Adrenal gland (tissue), 12 donors: ENCODE data around the gene CREB5. TPM values are rescaled to one million over a fixed set of nuclear protein-coding genes. Genes with fewer than 3 reads are reported as not detected.

Source experiments
- DNase-seq, 7 donors: peaks; one replicate each; pipeline ENCODE4 v3.0.0-alpha.2; 2019 to 2020
- H3K27ac ChIP-seq, 5 donors: fragments of 200-600 bp; sonication (generic) in 4 of 5; 1 replicate in 3 of 5; 2 replicates in 2 of 5; pipeline versions ENCODE4 v1.5.1 to v1.8.0; 2016 to 2020; ENCODE audit warnings: mild to moderate bottlenecking in 1 of 5
- H3K27me3 ChIP-seq: fragments of 200-600 bp; 2 replicates; pipeline ENCODE4 v1.8.0; 2021
- H3K36me3 ChIP-seq, 2 donors: fragments of 200-600 bp; replicated peaks in 1 of 2; 1 replicate in 1 of 2; 2 replicates in 1 of 2; pipeline versions ENCODE4 v1.5.1 to v1.8.0; 2018 to 2022
- H3K4me1 ChIP-seq, 2 donors: fragments of 200-600 bp; replicated peaks in 1 of 2; 1 replicate in 1 of 2; 2 replicates in 1 of 2; pipeline versions ENCODE4 v1.5.1 to v1.8.0; 2018 to 2021
- H3K4me3 ChIP-seq, 4 donors: fragments of 200-600 bp; sonication (generic) in 3 of 4; one replicate each; pipeline ENCODE4 v1.5.1; 2016 to 2018
- H3K9me3 ChIP-seq, 3 donors: fragments of 200-600 bp; sonication (generic) in 1 of 3; replicated peaks in 1 of 3; 1 replicate in 2 of 3; 2 replicates in 1 of 3; pipeline versions ENCODE4 v1.5.1 to v1.8.0; 2016 to 2021
- POLR2A ChIP-seq, 2 donors: fragments of 450-650 bp; IDR thresholded peaks; one replicate each; pipeline ENCODE4 v1.6.1; 2017; ENCODE audit warnings: antibody characterized with exemption in 2 of 2, mild to moderate bottlenecking in 2 of 2, moderate library complexity in 1 of 2
- WGBS, 4 donors: extraction: QIAGEN DNeasy Blood & Tissue Kit in 2 of 4; methylation state at CpG; one replicate each; pipeline versions ENCODE4 v1.1.5 to v1.1.7; 2013 to 2017; 5-methylcytosine and 5-hydroxymethylcytosine counted together
- intact Hi-C, 2 donors: fragments of 100-400 bp; cut with DNase I; formaldehyde crosslinking; loops; one replicate each; pipeline versions ENCODE4 v1.14.1 to v1.15.0; 2022 to 2023
- polyA plus RNA-seq, 3 donors: library from polyadenylated mRNA; stranded (reverse); fragments of 200-250 nt in 2 of 3; fragments of 350-450 nt in 1 of 3; fragmentation: Illumina TruSeq in 1 of 3; extraction: RNeasy Lipid Tissue Mini Kit (QIAGEN cat#74804) in 1 of 3; gene quantifications; one replicate each; pipeline ENCODE4 v1.2.3, GENCODE V29; 2013 to 2014
- total RNA-seq, 9 donors: library from RNA; depleted of rRNA in 4 of 9; stranded (reverse); fragments of >200 nt in 4 of 9; fragments of 120-200 nt in 1 of 9; fragmentation: NEBNext Ultra II Directional in 1 of 9; extraction: Animal tissue kit (Norgen Biotek cat#: 25700) in 1 of 9; gene quantifications; one replicate each; pipeline versions ENCODE4 v1.1.0 to v1.2.4, GENCODE V29; 2013 to 2023
- TF ChIP-seq, protein P1 (sequence below), 6 experiments: fragments of 450-650 bp in 4 of 6; fragments of 200-600 bp in 2 of 6; sonication (generic) in 1 of 6; IDR thresholded peaks; 1 replicate in 5 of 6; 2 replicates in 1 of 6; pipeline versions ENCODE4 v1.5.1 to v1.8.0; 2016 to 2021; ENCODE audit warnings: antibody characterized with exemption in 6 of 6, mild to moderate bottlenecking in 2 of 6, moderate library complexity in 1 of 6
- donor health status: healthy with polysubstance abuse.
- donor health status: Bipolar disorder and iron deficiency.
- donor health status: DM: yes; HTN: yes; CAD: no.
- donor health status: DM: no; HTN: no; CAD: no.
- donor health status: DM: no; HTN: no; CAD: no.
- donor health status: DM: yes; HTN: yes; CAD: no.

CREB5 gene
- total and polyA plus RNA-seq, 12 donors = 0.69 to 5.4 (median 1.3) TPM

DNA sequence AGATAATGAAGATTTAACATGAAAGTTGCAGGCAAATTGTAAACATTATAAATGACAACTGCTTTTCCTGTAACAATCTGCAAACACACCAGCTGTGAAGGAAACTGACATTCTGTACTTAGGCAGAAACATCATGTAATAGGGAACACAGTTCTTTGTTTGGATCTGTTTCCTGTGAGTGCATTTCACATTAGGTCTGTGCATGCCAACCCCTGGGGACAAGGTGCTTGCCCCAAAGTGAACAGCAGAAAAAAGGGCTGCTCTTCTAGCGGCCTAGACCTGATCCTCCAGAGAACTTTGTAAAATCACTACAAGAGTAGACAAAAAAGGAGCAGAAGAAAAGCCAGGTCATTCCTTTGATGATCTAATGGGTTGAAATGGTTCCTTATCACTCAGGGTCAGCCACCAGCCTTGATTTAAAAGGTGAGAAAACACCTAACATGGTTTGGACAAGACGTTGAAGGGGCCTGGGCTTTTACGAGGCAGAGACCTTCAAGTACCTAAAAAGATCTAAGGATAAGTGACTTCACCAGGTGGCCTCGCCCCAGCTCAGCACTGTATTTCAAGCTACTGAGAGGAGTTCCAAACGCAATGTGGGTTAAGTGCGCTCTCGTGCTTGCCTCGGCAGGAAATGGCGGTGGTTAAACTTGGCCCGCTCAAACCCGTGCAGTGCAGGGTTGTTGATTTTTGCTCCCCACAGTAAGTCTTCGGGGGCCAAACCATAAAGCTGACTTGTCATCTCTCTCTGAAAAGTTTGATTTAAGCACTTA lies 249.7 kb downstream of the CREB5 start:
- TF ChIP-seq POLR2A (IDR thresholded peaks at IDR 0.05) = no peak
- TF ChIP-seq, protein P1, sequence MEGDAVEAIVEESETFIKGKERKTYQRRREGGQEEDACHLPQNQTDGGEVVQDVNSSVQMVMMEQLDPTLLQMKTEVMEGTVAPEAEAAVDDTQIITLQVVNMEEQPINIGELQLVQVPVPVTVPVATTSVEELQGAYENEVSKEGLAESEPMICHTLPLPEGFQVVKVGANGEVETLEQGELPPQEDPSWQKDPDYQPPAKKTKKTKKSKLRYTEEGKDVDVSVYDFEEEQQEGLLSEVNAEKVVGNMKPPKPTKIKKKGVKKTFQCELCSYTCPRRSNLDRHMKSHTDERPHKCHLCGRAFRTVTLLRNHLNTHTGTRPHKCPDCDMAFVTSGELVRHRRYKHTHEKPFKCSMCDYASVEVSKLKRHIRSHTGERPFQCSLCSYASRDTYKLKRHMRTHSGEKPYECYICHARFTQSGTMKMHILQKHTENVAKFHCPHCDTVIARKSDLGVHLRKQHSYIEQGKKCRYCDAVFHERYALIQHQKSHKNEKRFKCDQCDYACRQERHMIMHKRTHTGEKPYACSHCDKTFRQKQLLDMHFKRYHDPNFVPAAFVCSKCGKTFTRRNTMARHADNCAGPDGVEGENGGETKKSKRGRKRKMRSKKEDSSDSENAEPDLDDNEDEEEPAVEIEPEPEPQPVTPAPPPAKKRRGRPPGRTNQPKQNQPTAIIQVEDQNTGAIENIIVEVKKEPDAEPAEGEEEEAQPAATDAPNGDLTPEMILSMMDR (IDR thresholded peaks at IDR 0.05) = no peak
- no peaks in the 10 kb centered on the region for H3K4me1 ChIP-seq
- peaks cover 0 to 9% (median 0%) of the 10 kb centered on the region in 3 donors for H3K9me3 ChIP-seq
- 53 to 68% (median 65%) methylated on average over 7 to 12 of the region's 12 CpGs for WGBS, 4 donors
- no peaks in the 10 kb centered on the region for H3K27me3 ChIP-seq
- intact Hi-C loops = no loop called here
- H3K36me3 ChIP-seq = no peaks in the 10 kb centered on the region
- H3K27ac ChIP-seq = peak overlapping the region in 1 of 5 donors; percentile 21
- DNase-seq = no peak
- no peak overlapping the region for H3K4me3 ChIP-seq

DNA sequence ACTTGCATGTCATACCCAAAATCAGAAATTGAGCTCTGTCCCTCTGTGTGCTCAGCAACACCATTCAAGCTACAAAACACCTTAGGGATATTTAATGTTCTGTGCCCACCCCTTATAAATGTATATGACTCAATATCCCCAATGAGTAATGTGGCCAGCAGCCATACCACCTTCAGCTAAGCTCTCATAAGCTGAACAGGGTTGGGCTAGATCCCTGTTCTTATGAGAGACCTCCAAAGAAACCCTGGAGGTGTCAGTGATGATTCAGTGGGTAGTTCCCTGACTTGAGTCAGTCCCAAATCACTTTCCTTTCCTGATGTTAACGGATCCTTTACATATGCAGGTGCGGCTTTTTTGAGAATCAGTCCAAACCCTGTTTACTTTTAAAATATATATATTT lies 253.8 kb downstream of the CREB5 start:
- Histone ChIP-seq H3K27ac (no peak overlapping the region), H3K4me1 (peaks cover 0 to 8% of the 10 kb centered on the region in 2 donors), H3K36me3 (no peaks in the 10 kb centered on the region), H3K27me3 (peaks cover 6% of the 10 kb centered on the region), H3K4me3 (no peak overlapping the region), H3K9me3 (no peaks in the 10 kb centered on the region)
- no peak for DNase-seq
- WGBS, 4 donors = 86 to 95% (median 95%) methylated on average over 2 of the region's 2 CpGs
- TF ChIP-seq, protein P1 (IDR thresholded peaks at IDR 0.05) = no peak
- TF ChIP-seq POLR2A (IDR thresholded peaks at IDR 0.05) = no peak
- intact Hi-C loops = no loop called here

DNA sequence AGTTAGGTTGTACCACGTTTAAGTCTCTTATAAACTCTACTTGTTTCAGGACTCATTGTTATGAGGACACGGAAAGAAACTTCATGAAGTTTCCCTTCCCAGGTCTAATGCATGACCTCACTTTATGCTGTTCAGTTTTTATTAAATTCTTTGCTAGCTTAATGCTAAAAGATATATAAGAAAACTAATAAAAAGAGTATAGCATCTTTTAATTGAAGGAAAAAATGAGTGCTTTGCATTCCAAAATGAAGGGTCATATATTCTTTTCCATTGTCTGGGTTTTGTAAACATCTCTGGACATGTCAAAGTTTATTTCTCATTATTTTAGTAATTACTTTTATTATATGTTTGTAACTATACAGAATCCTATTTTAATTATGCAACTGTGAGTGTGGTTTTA lies 255.8 kb downstream of the CREB5 start:
- TF ChIP-seq POLR2A (IDR thresholded peaks at IDR 0.05) = no peak
- TF ChIP-seq, protein P1 (IDR thresholded peaks at IDR 0.05) = no peak
- intact Hi-C loops = no loop called here
- no peaks in the 10 kb centered on the region for H3K36me3 ChIP-seq
- no peak for DNase-seq
- no peak overlapping the region for H3K4me3 ChIP-seq
- no peak overlapping the region for H3K27ac ChIP-seq
- 72 to 84% (median 79%) methylated on average over 2 of the region's 2 CpGs for WGBS, 4 donors
- H3K9me3 ChIP-seq = no peaks in the 10 kb centered on the region
- peaks cover 0 to 8% of the 10 kb centered on the region in 2 donors for H3K4me1 ChIP-seq
- H3K27me3 ChIP-seq = peaks cover 6% of the 10 kb centered on the region

DNA sequence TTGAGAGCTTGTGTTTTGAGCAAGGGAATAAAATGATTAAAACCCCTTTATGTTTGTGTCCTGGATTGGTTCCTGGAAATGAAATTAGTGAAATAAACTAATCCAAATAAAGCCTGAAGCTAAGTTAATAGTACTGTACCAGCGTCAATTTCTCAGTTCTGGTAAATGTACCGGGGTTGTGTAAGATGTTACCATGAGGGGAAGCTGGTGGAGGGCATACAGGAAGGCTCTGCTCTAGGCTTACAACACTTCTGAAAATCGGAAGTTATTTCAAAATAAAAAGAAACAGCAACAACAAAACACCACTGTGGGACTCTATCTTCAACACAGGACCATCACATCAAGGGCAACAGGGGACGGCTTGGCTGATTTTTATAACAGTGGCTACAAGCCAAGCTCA lies 257.0 kb downstream of the CREB5 start:
- WGBS, 4 donors = 42 to 59% (median 54%) methylated on average over 4 of the region's 4 CpGs
- Histone ChIP-seq H3K36me3 (no peaks in the 10 kb centered on the region), H3K27me3 (peaks cover 6% of the 10 kb centered on the region), H3K27ac (peak overlapping the region in 1 of 5 donors; percentile 38), H3K4me1 (peaks cover 0 to 8% of the 10 kb centered on the region in 2 donors), H3K9me3 (no peaks in the 10 kb centered on the region), H3K4me3 (no peak overlapping the region)
- peak in 1 of 7 donors; percentile 57 for DNase-seq
- no peak for TF ChIP-seq POLR2A (IDR thresholded peaks at IDR 0.05)
- TF ChIP-seq, protein P1 (IDR thresholded peaks at IDR 0.05) = no peak
- intact Hi-C loops = no loop called here
